ENCODE data around the gene LSR. TPM values are rescaled to one million over a fixed set of nuclear protein-coding genes. Genes with fewer than 3 reads are reported as not detected.
A peak's percentile ranks its signal among the peaks of the same experiment; 100 is the strongest.
"Not testable (repeated sequence)": the region's sequence is repeated elsewhere in the genome, so short reads cannot be mapped to it uniquely, and the experiment has no call there.

Gene LSR
- total and polyA plus RNA-seq, 2 donors = 5.7 to 20.1 TPM

GRCh38 chr19:35216016-35216832 is 32.6 kb upstream of the LSR start:
- peaks cover 10 to 26% of the 10 kb centered on the region in 2 donors for H3K4me1 ChIP-seq (ENCODE audit: control insufficient read depth in 2 of 2, insufficient read depth in 2 of 2, low read length in 2 of 2)
- 94% methylated on average over 8 of the region's 8 CpGs for WGBS
- DNase-seq (ENCODE audit: low read depth in 6 of 9, low spot score in 9 of 9) = no peak
- no peaks in the 10 kb centered on the region for H3K9me3 ChIP-seq (ENCODE audit: control insufficient read depth in 2 of 2, insufficient read depth in 1 of 2, low read length in 1 of 2)
- no peaks in the 10 kb centered on the region for H3K27me3 ChIP-seq (ENCODE audit: control insufficient read depth in 2 of 2, insufficient read depth in 1 of 2, low read length in 1 of 2)
- H3K27ac ChIP-seq (ENCODE audit: low read depth in 1 of 2, low read length in 1 of 2) = no peak overlapping the region
- no peak overlapping the region for H3K4me3 ChIP-seq (ENCODE audit: low read length in 2 of 2)
- no peaks in the 10 kb centered on the region for H3K36me3 ChIP-seq (ENCODE audit: control insufficient read depth in 2 of 2, insufficient read depth in 2 of 2, low read length in 1 of 2)

GRCh38 chr19:35216833-35217648 is 31.8 kb upstream of the LSR start:
- H3K27ac ChIP-seq (ENCODE audit: low read depth in 1 of 2, low read length in 1 of 2) = no peak overlapping the region
- WGBS = 87% methylated on average over 3 of the region's 3 CpGs
- H3K4me1 ChIP-seq (ENCODE audit: control insufficient read depth in 2 of 2, insufficient read depth in 2 of 2, low read length in 2 of 2) = peaks cover 7 to 18% of the 10 kb centered on the region in 2 donors
- H3K36me3 ChIP-seq (ENCODE audit: control insufficient read depth in 2 of 2, insufficient read depth in 2 of 2, low read length in 1 of 2) = no peaks in the 10 kb centered on the region
- no peaks in the 10 kb centered on the region for H3K9me3 ChIP-seq (ENCODE audit: control insufficient read depth in 2 of 2, insufficient read depth in 1 of 2, low read length in 1 of 2)
- H3K4me3 ChIP-seq (ENCODE audit: low read length in 2 of 2) = no peak overlapping the region
- DNase-seq (ENCODE audit: low read depth in 6 of 9, low spot score in 9 of 9) = peak in 1 of 9 donors; percentile 24
- no peaks in the 10 kb centered on the region for H3K27me3 ChIP-seq (ENCODE audit: control insufficient read depth in 2 of 2, insufficient read depth in 1 of 2, low read length in 1 of 2)

- Histone ChIP-seq H3K27me3 (ENCODE audit: control insufficient read depth in 2 of 2, insufficient read depth in 1 of 2, low read length in 1 of 2) (no peaks in the 10 kb centered on the region), H3K4me3 (ENCODE audit: low read length in 2 of 2) (no peak overlapping the region), H3K36me3 (ENCODE audit: control insufficient read depth in 2 of 2, insufficient read depth in 2 of 2, low read length in 1 of 2) (no peaks in the 10 kb centered on the region), H3K27ac (ENCODE audit: low read depth in 1 of 2, low read length in 1 of 2) (no peak overlapping the region), H3K4me1 (ENCODE audit: control insufficient read depth in 2 of 2, insufficient read depth in 2 of 2, low read length in 2 of 2) (peaks cover 7 to 13% of the 10 kb centered on the region in 2 donors), H3K9me3 (ENCODE audit: control insufficient read depth in 2 of 2, insufficient read depth in 1 of 2, low read length in 1 of 2) (no peaks in the 10 kb centered on the region)
- no peak for DNase-seq (ENCODE audit: low read depth in 6 of 9, low spot score in 9 of 9)
These were observed 31.2 kb upstream of the LSR start for GRCh38 chr19:35217649-35217990.

GRCh38 chr19:35219008-35219407 is 29.8 kb upstream of the LSR start:
- Histone ChIP-seq H3K27me3 (ENCODE audit: control insufficient read depth in 2 of 2, insufficient read depth in 1 of 2, low read length in 1 of 2) (no peaks in the 10 kb centered on the region), H3K4me3 (ENCODE audit: low read length in 2 of 2) (no peak overlapping the region), H3K36me3 (ENCODE audit: control insufficient read depth in 2 of 2, insufficient read depth in 2 of 2, low read length in 1 of 2) (no peaks in the 10 kb centered on the region), H3K27ac (ENCODE audit: low read depth in 1 of 2, low read length in 1 of 2) (no peak overlapping the region), H3K9me3 (ENCODE audit: control insufficient read depth in 2 of 2, insufficient read depth in 1 of 2, low read length in 1 of 2) (no peaks in the 10 kb centered on the region), H3K4me1 (ENCODE audit: control insufficient read depth in 2 of 2, insufficient read depth in 2 of 2, low read length in 2 of 2) (peaks cover 2 to 5% of the 10 kb centered on the region in 2 donors)
- no peak for DNase-seq (ENCODE audit: low read depth in 6 of 9, low spot score in 9 of 9)
- WGBS = 94% methylated on average over 1 of the region's 1 CpG

- no peak for DNase-seq (ENCODE audit: low read depth in 6 of 9, low spot score in 9 of 9)
- no peak overlapping the region for H3K4me3 ChIP-seq (ENCODE audit: low read length in 2 of 2)
- no peaks in the 10 kb centered on the region for H3K36me3 ChIP-seq (ENCODE audit: control insufficient read depth in 2 of 2, insufficient read depth in 2 of 2, low read length in 1 of 2)
- no peaks in the 10 kb centered on the region for H3K9me3 ChIP-seq (ENCODE audit: control insufficient read depth in 2 of 2, insufficient read depth in 1 of 2, low read length in 1 of 2)
- H3K27me3 ChIP-seq (ENCODE audit: control insufficient read depth in 2 of 2, insufficient read depth in 1 of 2, low read length in 1 of 2) = no peaks in the 10 kb centered on the region
- H3K27ac ChIP-seq (ENCODE audit: low read depth in 1 of 2, low read length in 1 of 2) = no peak overlapping the region
- H3K4me1 ChIP-seq (ENCODE audit: control insufficient read depth in 2 of 2, insufficient read depth in 2 of 2, low read length in 2 of 2) = peaks cover 0 to 8% of the 10 kb centered on the region in 2 donors
- WGBS = 86% methylated on average over 3 of the region's 3 CpGs
These were observed 28.4 kb upstream of the LSR start for GRCh38 chr19:35220315-35220921.

GRCh38 chr19:35220973-35221590 is 27.7 kb upstream of the LSR start:
- H3K27ac ChIP-seq (ENCODE audit: low read depth in 1 of 2, low read length in 1 of 2); H3K36me3 ChIP-seq (ENCODE audit: control insufficient read depth in 2 of 2, insufficient read depth in 2 of 2, low read length in 1 of 2); H3K27me3 ChIP-seq (ENCODE audit: control insufficient read depth in 2 of 2, insufficient read depth in 1 of 2, low read length in 1 of 2); H3K4me1 ChIP-seq (ENCODE audit: control insufficient read depth in 2 of 2, insufficient read depth in 2 of 2, low read length in 2 of 2); H3K4me3 ChIP-seq (ENCODE audit: low read length in 2 of 2); DNase-seq (ENCODE audit: low read depth in 6 of 9, low spot score in 9 of 9); H3K9me3 ChIP-seq (ENCODE audit: control insufficient read depth in 2 of 2, insufficient read depth in 1 of 2, low read length in 1 of 2): not testable (repeated sequence)
- WGBS = 94% methylated on average over 4 of the region's 4 CpGs

GRCh38 chr19:35222373-35223015 is 26.3 kb upstream of the LSR start:
- no peak for DNase-seq (ENCODE audit: low read depth in 6 of 9, low spot score in 9 of 9)
- 94% methylated on average over 7 of the region's 7 CpGs for WGBS
- H3K27ac ChIP-seq (ENCODE audit: low read depth in 1 of 2, low read length in 1 of 2) = no peak overlapping the region
- peaks cover 0 to 9% of the 10 kb centered on the region in 2 donors for H3K4me1 ChIP-seq (ENCODE audit: control insufficient read depth in 2 of 2, insufficient read depth in 2 of 2, low read length in 2 of 2)
- no peak overlapping the region for H3K4me3 ChIP-seq (ENCODE audit: low read length in 2 of 2)
- H3K36me3 ChIP-seq (ENCODE audit: control insufficient read depth in 2 of 2, insufficient read depth in 2 of 2, low read length in 1 of 2) = no peaks in the 10 kb centered on the region
- no peaks in the 10 kb centered on the region for H3K27me3 ChIP-seq (ENCODE audit: control insufficient read depth in 2 of 2, insufficient read depth in 1 of 2, low read length in 1 of 2)
- H3K9me3 ChIP-seq (ENCODE audit: control insufficient read depth in 2 of 2, insufficient read depth in 1 of 2, low read length in 1 of 2) = no peaks in the 10 kb centered on the region

GRCh38 chr19:35223084-35223790 is 25.6 kb upstream of the LSR start:
- 67% methylated on average over 6 of the region's 6 CpGs for WGBS
- no peaks in the 10 kb centered on the region for H3K9me3 ChIP-seq (ENCODE audit: control insufficient read depth in 2 of 2, insufficient read depth in 1 of 2, low read length in 1 of 2)
- DNase-seq (ENCODE audit: low read depth in 6 of 9, low spot score in 9 of 9) = no peak
- H3K4me3 ChIP-seq (ENCODE audit: low read length in 2 of 2) = no peak overlapping the region
- H3K36me3 ChIP-seq (ENCODE audit: control insufficient read depth in 2 of 2, insufficient read depth in 2 of 2, low read length in 1 of 2) = no peaks in the 10 kb centered on the region
- no peak overlapping the region for H3K27ac ChIP-seq (ENCODE audit: low read depth in 1 of 2, low read length in 1 of 2)
- peaks cover 0 to 9% of the 10 kb centered on the region in 2 donors for H3K4me1 ChIP-seq (ENCODE audit: control insufficient read depth in 2 of 2, insufficient read depth in 2 of 2, low read length in 2 of 2)
- H3K27me3 ChIP-seq (ENCODE audit: control insufficient read depth in 2 of 2, insufficient read depth in 1 of 2, low read length in 1 of 2) = no peaks in the 10 kb centered on the region
